GM10266 (cell line): ENCODE measurements around the gene ANKRD29.

Experiments used
- DNase-seq: peaks from one replicate; pipeline ENCODE4 v3.0.0; 2012; ENCODE audit errors: extremely low spot score
- CTCF ChIP-seq: IDR thresholded peaks from 2 replicates; pipeline ENCODE4 v1.5.1; 2012; ENCODE audit warnings: mild to moderate bottlenecking, low read depth; ENCODE audit not compliant: control insufficient read depth, insufficient read depth; ENCODE audit errors: missing control alignments

Gene ANKRD29

GRCh38 chr18:23704806-23705205 lies 42.1 kb upstream of the ANKRD29 start:
- no peak for TF ChIP-seq CTCF
- no peak for DNase-seq

GRCh38 chr18:23703987-23704384 lies 41.3 kb upstream of the ANKRD29 start:
- TF ChIP-seq CTCF, result no peak
- no peak for DNase-seq

- TF ChIP-seq CTCF, result peak; percentile 50
- DNase-seq, result peak; percentile 34
Measured at GRCh38 chr18:23703057-23703986, 40.6 kb upstream of the ANKRD29 start.

GRCh38 chr18:23702606-23703005 lies 39.9 kb upstream of the ANKRD29 start:
- TF ChIP-seq CTCF, result no peak
- no peak for DNase-seq

- no peak for TF ChIP-seq CTCF
- no peak for DNase-seq
Measured at GRCh38 chr18:23701544-23702064, 38.9 kb upstream of the ANKRD29 start.

GRCh38 chr18:23701017-23701416 lies 38.3 kb upstream of the ANKRD29 start:
- no peak for DNase-seq
- no peak for TF ChIP-seq CTCF
